Measurements from ENCODE around the gene INVS.

GRCh38 chr9:100131216-100131615 lies 32.2 kb downstream of the INVS start:
- TF ChIP-seq, protein P1, sequence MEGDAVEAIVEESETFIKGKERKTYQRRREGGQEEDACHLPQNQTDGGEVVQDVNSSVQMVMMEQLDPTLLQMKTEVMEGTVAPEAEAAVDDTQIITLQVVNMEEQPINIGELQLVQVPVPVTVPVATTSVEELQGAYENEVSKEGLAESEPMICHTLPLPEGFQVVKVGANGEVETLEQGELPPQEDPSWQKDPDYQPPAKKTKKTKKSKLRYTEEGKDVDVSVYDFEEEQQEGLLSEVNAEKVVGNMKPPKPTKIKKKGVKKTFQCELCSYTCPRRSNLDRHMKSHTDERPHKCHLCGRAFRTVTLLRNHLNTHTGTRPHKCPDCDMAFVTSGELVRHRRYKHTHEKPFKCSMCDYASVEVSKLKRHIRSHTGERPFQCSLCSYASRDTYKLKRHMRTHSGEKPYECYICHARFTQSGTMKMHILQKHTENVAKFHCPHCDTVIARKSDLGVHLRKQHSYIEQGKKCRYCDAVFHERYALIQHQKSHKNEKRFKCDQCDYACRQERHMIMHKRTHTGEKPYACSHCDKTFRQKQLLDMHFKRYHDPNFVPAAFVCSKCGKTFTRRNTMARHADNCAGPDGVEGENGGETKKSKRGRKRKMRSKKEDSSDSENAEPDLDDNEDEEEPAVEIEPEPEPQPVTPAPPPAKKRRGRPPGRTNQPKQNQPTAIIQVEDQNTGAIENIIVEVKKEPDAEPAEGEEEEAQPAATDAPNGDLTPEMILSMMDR (IDR thresholded peaks at IDR 0.05): no peak
- no peak for TF ChIP-seq POLR2AphosphoS5 (IDR thresholded peaks at IDR 0.05)

All from prostate gland (tissue), 2 donors.